Neuronal stem cell (in vitro differentiated cells): Measurements from ENCODE around the gene PCP4L1.

Experiments
- DNase-seq: peaks from one replicate; pipeline ENCODE4 v3.0.0-alpha.2; 2013; ENCODE audit warnings: low spot score
- H2AFZ ChIP-seq: one replicate; pipeline ENCODE4 v1.6.1; 2013; ENCODE audit warnings: mild to moderate bottlenecking, low read length, inconsistent platforms
- H2AK5ac ChIP-seq: 2 replicates; pipeline ENCODE4 v1.6.1; 2013; ENCODE audit warnings: low read depth, mild to moderate bottlenecking, inconsistent platforms, low read length, moderate library complexity, mixed read lengths
- H2BK120ac ChIP-seq: 2 replicates; pipeline ENCODE4 v1.6.1; 2013; ENCODE audit warnings: low read depth, mild to moderate bottlenecking, inconsistent platforms, low read length, moderate library complexity, mixed read lengths
- H2BK12ac ChIP-seq: one replicate; pipeline ENCODE4 v1.6.1; 2013; ENCODE audit warnings: low read length, inconsistent platforms
- H2BK15ac ChIP-seq: 2 replicates; pipeline ENCODE4 v1.6.1; 2013; ENCODE audit warnings: mild to moderate bottlenecking, low read length, inconsistent platforms, mixed read lengths
- H2BK5ac ChIP-seq: one replicate; pipeline ENCODE4 v1.6.1; 2013; ENCODE audit warnings: inconsistent platforms, mild to moderate bottlenecking, low read length, moderate library complexity
- H3K14ac ChIP-seq: one replicate; pipeline ENCODE4 v1.6.1; 2013; ENCODE audit warnings: low read length, inconsistent platforms
- H3K18ac ChIP-seq: 2 replicates; pipeline ENCODE4 v1.6.1; 2013; ENCODE audit warnings: low read length, inconsistent platforms
- H3K23ac ChIP-seq: 2 replicates; pipeline ENCODE4 v1.6.1; 2013; ENCODE audit warnings: low read depth, mild to moderate bottlenecking, mixed read lengths, low read length, inconsistent platforms; ENCODE audit not compliant: poor library complexity
- H3K27ac ChIP-seq: replicated peaks from 3 replicates; pipeline ENCODE4 v1.5.1; 2013; ENCODE audit warnings: low read length, inconsistent platforms
- H3K27me3 ChIP-seq, 3 experiments: 2 replicates each; pipeline ENCODE4 v1.6.1; 2013; ENCODE audit warnings: low read length in 3 of 3, mild to moderate bottlenecking in 2 of 3, inconsistent platforms in 1 of 3, low read depth in 1 of 3, mixed read lengths in 1 of 3, moderate library complexity in 1 of 3; ENCODE audit not compliant: control insufficient read depth in 3 of 3, insufficient read depth in 3 of 3
- H3K36me3 ChIP-seq, 2 donors: replicated peaks in 1 of 2; 2 replicates each; pipeline ENCODE4 v1.6.1; 2013; ENCODE audit warnings: low read length in 2 of 2; ENCODE audit not compliant: control insufficient read depth in 2 of 2, insufficient read depth in 2 of 2
- H3K4ac ChIP-seq: 2 replicates; pipeline ENCODE4 v1.6.1; 2013; ENCODE audit warnings: inconsistent platforms, mild to moderate bottlenecking, low read length, moderate library complexity
- H3K4me1 ChIP-seq, 2 donors: 1 replicate in 1 of 2; 2 replicates in 1 of 2; pipeline ENCODE4 v1.6.1; 2013; ENCODE audit warnings: low read length in 2 of 2, low read depth in 1 of 2; ENCODE audit not compliant: control insufficient read depth in 2 of 2, insufficient read depth in 1 of 2
- H3K4me2 ChIP-seq: one replicate; pipeline ENCODE4 v1.6.1; 2013; ENCODE audit warnings: mild to moderate bottlenecking, low read length, inconsistent platforms; ENCODE audit not compliant: insufficient read depth, poor library complexity, severe bottlenecking
- H3K4me3 ChIP-seq, 2 donors: 2 replicates each; pipeline ENCODE4 v1.5.1; 2013; ENCODE audit warnings: low read length in 2 of 2, mild to moderate bottlenecking in 2 of 2, inconsistent platforms in 1 of 2, moderate library complexity in 1 of 2
- H3K79me1 ChIP-seq: one replicate; pipeline ENCODE4 v1.6.1; 2013; ENCODE audit warnings: low read depth, mild to moderate bottlenecking, inconsistent platforms, low read length, moderate library complexity
- H3K9ac ChIP-seq: one replicate; pipeline ENCODE4 v1.6.1; 2013; ENCODE audit warnings: mild to moderate bottlenecking, low read depth, low read length, inconsistent platforms; ENCODE audit not compliant: poor library complexity
- H3K9me3 ChIP-seq, 2 donors: replicated peaks in 1 of 2; 2 replicates each; pipeline versions ENCODE3 to v1.6.1; 2013; ENCODE audit warnings: low read length in 2 of 2, mild to moderate bottlenecking in 2 of 2, inconsistent platforms in 1 of 2, low read depth in 1 of 2, mixed read lengths in 1 of 2, moderate library complexity in 1 of 2; ENCODE audit not compliant: control insufficient read depth in 2 of 2, insufficient read depth in 1 of 2
- H4K8ac ChIP-seq: one replicate; pipeline ENCODE4 v1.6.1; 2013; ENCODE audit warnings: low read depth, mild to moderate bottlenecking, inconsistent platforms, low read length, moderate library complexity
- H4K91ac ChIP-seq: one replicate; pipeline ENCODE4 v1.6.1; 2013; ENCODE audit warnings: low read length, low read depth, mild to moderate bottlenecking, inconsistent platforms; ENCODE audit not compliant: poor library complexity
- WGBS, 2 donors: extraction: QIAGEN DNeasy Blood & Tissue Kit; methylation state at CpG; one replicate each; pipeline ENCODE4 v1.1.7; 2013; ENCODE audit warnings: missing lambda C conversion rate in 2 of 2, mixed read lengths in 1 of 2; ENCODE audit not compliant: insufficient read length in 2 of 2, insufficient replicate concordance in 1 of 2; ENCODE audit errors: extremely low coverage in 2 of 2; 5-methylcytosine and 5-hydroxymethylcytosine counted together

PCP4L1 gene

DNA sequence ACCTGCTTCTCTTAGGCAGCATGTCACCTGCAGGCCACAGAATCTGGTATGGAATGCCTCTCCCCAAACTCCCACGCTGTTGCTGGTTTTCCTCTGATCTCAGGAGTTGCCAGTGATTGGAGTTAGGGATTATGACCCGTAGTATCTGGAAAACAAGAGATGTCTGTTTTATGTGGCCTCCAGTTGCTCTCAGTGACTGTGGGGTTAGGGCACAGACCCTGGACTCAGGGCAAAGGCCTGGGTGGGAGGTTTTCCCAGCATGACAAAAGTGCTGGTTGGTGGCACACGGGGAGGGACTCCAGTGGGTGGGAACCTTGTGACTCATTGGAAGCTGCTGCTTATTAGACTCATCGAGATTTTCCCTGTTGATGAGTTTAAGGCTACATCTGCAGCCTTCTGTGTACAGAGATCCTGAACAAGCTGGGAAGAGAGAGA, 20.5 kb upstream of the PCP4L1 start, which contains the start of gene NR1I3:
Gene NR1I3, minus strand, starts transcription at position 165 of the 435 bp plus-strand sequence. CDS start 1,638 bp downstream, outside the sequence.
- Histone ChIP-seq H3K9ac (no peak within 1 kb of the TSS), H3K27ac (no peak within 1 kb of the TSS), H3K4me3 (no peak within 1 kb of the TSS), H3K9me3 (no peaks in the 10 kb centered on the region), H2BK5ac (no peak within 1 kb of the TSS), H2BK12ac (no peak within 1 kb of the TSS), H3K23ac (no peak within 1 kb of the TSS), H3K4me2 (no peak within 1 kb of the TSS), H3K4ac (no peak within 1 kb of the TSS), H3K18ac (no peak within 1 kb of the TSS), H4K91ac (no peak within 1 kb of the TSS), H2BK120ac (no peak within 1 kb of the TSS), H2AK5ac (no peak within 1 kb of the TSS), H3K27me3 (no peaks in the 10 kb centered on the region), H2BK15ac (no peak within 1 kb of the TSS), H3K14ac (no peak within 1 kb of the TSS), H3K36me3 (no peaks in the 10 kb centered on the region), H3K4me1 (peaks cover 7 to 12% of the 10 kb centered on the region in 2 donors), H3K79me1 (no peaks in the 10 kb centered on the region), H2AFZ (peak within 1 kb of the TSS; percentile 10), H4K8ac (no peak within 1 kb of the TSS)
- WGBS, 2 donors, result no CpG with 5 or more reads among the region's 4 CpGs
- DNase-seq, result no peak

DNA sequence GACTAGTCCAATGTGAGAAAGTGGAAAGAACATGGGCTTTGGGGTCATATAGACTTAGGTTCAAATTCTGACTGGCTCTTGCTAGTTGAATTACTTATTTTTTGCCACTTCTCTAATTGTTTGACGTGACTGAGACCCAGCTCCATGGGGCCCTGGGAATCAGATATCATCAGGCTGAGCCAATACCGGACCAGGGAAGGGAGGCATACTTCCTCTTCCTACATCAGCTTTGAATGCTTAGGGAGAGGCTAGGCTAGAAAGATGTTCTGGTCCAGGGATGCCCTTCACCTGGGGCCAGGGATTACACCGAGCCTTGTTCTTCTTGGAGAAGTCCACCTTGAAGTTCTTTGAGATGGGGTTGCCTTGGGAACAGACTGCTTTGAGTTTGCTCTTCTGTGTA, 16.9 kb upstream of the PCP4L1 start:
- H3K14ac ChIP-seq, result no peak overlapping the region
- no peak overlapping the region for H3K4ac ChIP-seq
- no peak overlapping the region for H3K9ac ChIP-seq
- H3K4me3 ChIP-seq, result no peak overlapping the region
- no peak overlapping the region for H2BK5ac ChIP-seq
- H2BK15ac ChIP-seq, result no peak overlapping the region
- no peak overlapping the region for H2AK5ac ChIP-seq
- H3K27me3 ChIP-seq, result peaks cover 0 to 2% (median 0%) of the 10 kb centered on the region in 3 experiments
- H3K36me3 ChIP-seq, result no peaks in the 10 kb centered on the region
- no peaks in the 10 kb centered on the region for H3K79me1 ChIP-seq
- H3K23ac ChIP-seq, result no peak overlapping the region
- no peak overlapping the region for H3K4me2 ChIP-seq
- no peak overlapping the region for H2BK120ac ChIP-seq
- H2AFZ ChIP-seq, result no peak overlapping the region
- peaks cover 7 to 10% of the 10 kb centered on the region in 2 donors for H3K4me1 ChIP-seq
- no peak overlapping the region for H4K91ac ChIP-seq
- no peak overlapping the region for H3K18ac ChIP-seq
- no CpG with 5 or more reads among the region's 3 CpGs for WGBS, 2 donors
- H2BK12ac ChIP-seq, result no peak overlapping the region
- H3K27ac ChIP-seq, result no peak overlapping the region
- no peak for DNase-seq
- no peak overlapping the region for H4K8ac ChIP-seq
- no peaks in the 10 kb centered on the region for H3K9me3 ChIP-seq

GRCh38 chr1:161242313-161242712, 16.2 kb upstream of the PCP4L1 start:
- H2BK15ac ChIP-seq, result no peak overlapping the region
- no peak overlapping the region for H3K27ac ChIP-seq
- no peaks in the 10 kb centered on the region for H3K9me3 ChIP-seq
- H4K91ac ChIP-seq, result no peak overlapping the region
- H3K79me1 ChIP-seq, result no peaks in the 10 kb centered on the region
- H3K27me3 ChIP-seq, result peaks cover 0 to 5% (median 0%) of the 10 kb centered on the region in 3 experiments
- no peak overlapping the region for H3K4me2 ChIP-seq
- no peak overlapping the region for H3K9ac ChIP-seq
- H3K23ac ChIP-seq, result no peak overlapping the region
- no peaks in the 10 kb centered on the region for H3K36me3 ChIP-seq
- no peak overlapping the region for H2BK120ac ChIP-seq
- H2BK5ac ChIP-seq, result no peak overlapping the region
- no peak overlapping the region for H3K4ac ChIP-seq
- H3K14ac ChIP-seq, result no peak overlapping the region
- WGBS, 2 donors, result no CpG with 5 or more reads among the region's 2 CpGs
- H3K4me3 ChIP-seq, result no peak overlapping the region
- no peak overlapping the region for H4K8ac ChIP-seq
- no peak overlapping the region for H2AK5ac ChIP-seq
- H3K18ac ChIP-seq, result no peak overlapping the region
- no peak for DNase-seq
- H3K4me1 ChIP-seq, result peaks cover 7 to 10% of the 10 kb centered on the region in 2 donors
- no peak overlapping the region for H2BK12ac ChIP-seq
- no peak overlapping the region for H2AFZ ChIP-seq

GRCh38 chr1:161244888-161245287, 13.7 kb upstream of the PCP4L1 start:
- no peak overlapping the region for H3K4me3 ChIP-seq
- no peak overlapping the region for H3K18ac ChIP-seq
- H3K4ac ChIP-seq, result no peak overlapping the region
- no peak for DNase-seq
- H3K9ac ChIP-seq, result no peak overlapping the region
- H3K9me3 ChIP-seq, result no peaks in the 10 kb centered on the region
- H3K4me2 ChIP-seq, result no peak overlapping the region
- H2BK12ac ChIP-seq, result no peak overlapping the region
- H3K27ac ChIP-seq, result no peak overlapping the region
- H3K36me3 ChIP-seq, result no peaks in the 10 kb centered on the region
- no peak overlapping the region for H2AK5ac ChIP-seq
- H2BK5ac ChIP-seq, result no peak overlapping the region
- no peak overlapping the region for H4K91ac ChIP-seq
- H3K4me1 ChIP-seq, result peaks cover 7 to 9% of the 10 kb centered on the region in 2 donors
- no peak overlapping the region for H3K23ac ChIP-seq
- H2AFZ ChIP-seq, result no peak overlapping the region
- H2BK15ac ChIP-seq, result no peak overlapping the region
- no CpG with 5 or more reads among the region's 4 CpGs for WGBS, 2 donors
- peaks cover 0 to 5% (median 0%) of the 10 kb centered on the region in 3 experiments for H3K27me3 ChIP-seq
- H2BK120ac ChIP-seq, result no peak overlapping the region
- H4K8ac ChIP-seq, result no peak overlapping the region
- H3K79me1 ChIP-seq, result no peaks in the 10 kb centered on the region
- H3K14ac ChIP-seq, result no peak overlapping the region
